ENCODE data around the gene GREB1L. TPM values are rescaled to one million over a fixed set of nuclear protein-coding genes. Genes with fewer than 3 reads are reported as not detected.

Gene GREB1L
- total RNA-seq, 4 donors from 2014 or later, result 5.1 to 17.8 (median 6.9) TPM

DNA sequence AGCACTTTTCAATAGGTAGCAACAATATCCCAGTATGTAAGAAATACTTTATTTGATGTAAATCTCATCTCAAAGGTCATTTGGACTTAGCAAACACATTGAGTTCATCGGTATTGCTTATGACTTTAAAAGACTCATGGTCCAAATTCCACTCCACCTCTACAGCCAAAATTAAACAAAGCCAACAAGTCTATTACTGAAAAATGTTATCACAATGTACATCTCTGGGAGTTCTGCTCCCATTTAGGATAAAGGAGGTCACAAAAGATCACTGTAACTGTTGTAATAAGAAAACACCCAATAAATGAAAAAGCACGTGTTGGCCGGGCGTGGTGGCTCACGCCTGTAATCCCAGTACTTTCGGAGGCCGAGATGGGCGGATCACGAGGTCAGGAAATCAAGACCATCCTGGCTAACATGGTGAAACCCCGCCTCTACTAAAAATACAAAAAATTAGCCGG is 308.5 kb downstream of the GREB1L start:
- peaks cover 0 to 79% (median 0%) of the 10 kb centered on the region in 3 donors for H3K36me3 ChIP-seq
- TF ChIP-seq POLR2A (IDR thresholded peaks at IDR 0.05) (no peak), CTCF (IDR thresholded peaks at IDR 0.05) (no peak), EP300 (IDR thresholded peaks at IDR 0.05) (no peak)
- H3K4me1 ChIP-seq, result no peaks in the 10 kb centered on the region
- H3K4me3 ChIP-seq, result no peak overlapping the region
- no peak overlapping the region for H3K27ac ChIP-seq
- 80 to 91% methylated on average over 11 of the region's 11 CpGs for WGBS, 2 donors
- DNase-seq (ENCODE audit: low spot score in 2 of 2), result no peak
- no peaks in the 10 kb centered on the region for H3K9me3 ChIP-seq
- no peaks in the 10 kb centered on the region for H3K27me3 ChIP-seq

GRCh38 chr18:21557607-21558253 is 315.7 kb downstream of the GREB1L start:
- TF ChIP-seq POLR2A (IDR thresholded peaks at IDR 0.05), result no peak
- no peak for TF ChIP-seq CTCF (IDR thresholded peaks at IDR 0.05)
- TF ChIP-seq EP300 (IDR thresholded peaks at IDR 0.05), result no peak
- Histone ChIP-seq H3K27me3 (no peaks in the 10 kb centered on the region), H3K27ac (no peak overlapping the region), H3K9me3 (no peaks in the 10 kb centered on the region), H3K4me1 (no peaks in the 10 kb centered on the region), H3K4me3 (no peak overlapping the region), H3K36me3 (peaks cover 0 to 90% (median 3%) of the 10 kb centered on the region in 3 donors)
- WGBS, 2 donors, result 86 to 88% methylated on average over 6 of the region's 6 CpGs
- no peak for DNase-seq (ENCODE audit: low spot score in 2 of 2)

- DNase-seq (ENCODE audit: low spot score in 2 of 2), result no peak
- no peaks in the 10 kb centered on the region for H3K4me1 ChIP-seq
- H3K36me3 ChIP-seq, result peaks cover 0 to 90% (median 3%) of the 10 kb centered on the region in 3 donors
- TF ChIP-seq CTCF (IDR thresholded peaks at IDR 0.05), result no peak
- no peak for TF ChIP-seq EP300 (IDR thresholded peaks at IDR 0.05)
- no peak overlapping the region for H3K4me3 ChIP-seq
- no peaks in the 10 kb centered on the region for H3K9me3 ChIP-seq
- no peak overlapping the region for H3K27ac ChIP-seq
- H3K27me3 ChIP-seq, result no peaks in the 10 kb centered on the region
Measured at GRCh38 chr18:21559195-21559594, 317.2 kb downstream of the GREB1L start.

DNA sequence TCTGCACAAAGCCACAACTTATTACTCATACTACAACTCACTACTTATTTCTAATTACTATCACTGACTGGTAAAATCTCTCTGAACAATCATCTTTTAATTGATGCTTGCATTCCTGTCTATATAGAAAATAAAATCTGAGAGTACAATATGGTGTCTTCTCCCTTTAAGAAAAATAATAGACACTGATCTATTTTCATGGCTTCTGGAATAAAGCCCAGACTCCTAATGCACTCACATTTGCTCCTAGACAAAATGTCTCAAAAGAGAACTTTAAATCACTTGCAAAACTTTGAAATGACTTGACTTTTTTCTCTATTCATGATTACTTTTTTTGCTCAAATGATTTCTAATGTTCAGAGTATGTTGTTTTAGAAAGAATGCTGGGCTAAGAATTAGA is 329.7 kb downstream of the GREB1L start:
- no peak for DNase-seq (ENCODE audit: low spot score in 2 of 2)
- Histone ChIP-seq H3K4me1 (peaks cover 0 to 3% (median 0%) of the 10 kb centered on the region in 4 donors), H3K4me3 (no peak overlapping the region), H3K9me3 (no peaks in the 10 kb centered on the region), H3K27me3 (no peaks in the 10 kb centered on the region), H3K36me3 (peaks cover 0 to 83% (median 6%) of the 10 kb centered on the region in 3 donors), H3K27ac (no peak overlapping the region)
- TF ChIP-seq POLR2A (IDR thresholded peaks at IDR 0.05), result no peak

Small RNA genes within 50 kb of the gene (small RNA-seq; reads per million reads assigned to genes)
- not detected for gene RF00603

Other genes with a start within 250 kb of the GREB1L start
- 10 to 100 TPM; 78.3 to 94.6 (median 91.4) TPM for gene ROCK1, start 130.4 kb upstream of the GREB1L start, total RNA-seq

All from tibial nerve (tissue), 4 donors.